Epithelial cell of esophagus (primary cell): ENCODE results near the gene PLS1.
"Not testable (repeated sequence)": the region's sequence is repeated elsewhere in the genome, so short reads cannot be mapped to it uniquely, and the experiment has no call there.

Experiments used
- DNase-seq: peaks from one replicate; pipeline ENCODE4 v3.0.0; 2010; ENCODE audit warnings: low read depth
- H3K4me3 ChIP-seq: 2 replicates; pipeline ENCODE4 v1.5.1; 2011; ENCODE audit warnings: mild to moderate bottlenecking, low read length, control low read depth
- CTCF ChIP-seq: IDR thresholded peaks from 2 replicates; pipeline ENCODE4 v1.5.1; 2011; ENCODE audit warnings: low read depth, mild to moderate bottlenecking, low read length, control low read depth, inconsistent platforms; ENCODE audit not compliant: insufficient read depth; ENCODE audit errors: missing control alignments

PLS1 gene

GRCh38 chr3:142568393-142569017 lies 27.7 kb upstream of the PLS1 start:
- no peak overlapping the region for H3K4me3 ChIP-seq
- no peak for TF ChIP-seq CTCF
- no peak for DNase-seq

- not testable (repeated sequence) for DNase-seq, H3K4me3 ChIP-seq
These were observed 26.8 kb upstream of the PLS1 start for GRCh38 chr3:142569422-142569821.

GRCh38 chr3:142574223-142574622 lies 22.0 kb upstream of the PLS1 start:
- not testable (repeated sequence) for H3K4me3 ChIP-seq, DNase-seq

- no peak for TF ChIP-seq CTCF
- H3K4me3 ChIP-seq, result no peak overlapping the region
- DNase-seq, result no peak
These were observed 21.5 kb upstream of the PLS1 start for GRCh38 chr3:142574665-142575064.

- TF ChIP-seq CTCF, result no peak
- DNase-seq, result no peak
- H3K4me3 ChIP-seq, result no peak overlapping the region
These were observed 19.4 kb upstream of the PLS1 start for GRCh38 chr3:142576792-142577191.

- TF ChIP-seq CTCF, result no peak
- H3K4me3 ChIP-seq, result peak overlapping the region; percentile 98
- DNase-seq, result peak; percentile 14
These were observed 18.4 kb upstream of the PLS1 start for GRCh38 chr3:142577696-142578328.

- H3K4me3 ChIP-seq, result peak within 1 kb of the TSS; percentile 98
- peak; percentile 98 for DNase-seq
- TF ChIP-seq CTCF, result no peak
These were observed 17.6 kb upstream of the PLS1 start, which contains the start of gene ATR for GRCh38 chr3:142578329-142579223. Gene ATR, minus strand, starts transcription at chr3:142578733. Its CDS starts 29 bp downstream, at chr3:142578704.
